Neural progenitor cell (in vitro differentiated cells): ENCODE measurements around the gene KCNH2.

ENCODE experiments used
- CTCF ChIP-seq: fragments of 200-600 bp; sonication (generic); IDR thresholded peaks from 2 replicates; pipeline ENCODE4 v1.5.1; 2017; ENCODE audit warnings: antibody characterized with exemption, mild to moderate bottlenecking
- EZH2 ChIP-seq: fragments of 200-600 bp; sonication (generic); IDR thresholded peaks from 2 replicates; pipeline ENCODE4 v1.6.1; 2017; ENCODE audit warnings: antibody characterized with exemption, mild to moderate bottlenecking, moderate library complexity
- EZH2phosphoT487 ChIP-seq: fragments of 200-600 bp; sonication (generic); IDR thresholded peaks from 2 replicates; pipeline ENCODE4 v1.6.1; 2017; ENCODE audit warnings: antibody characterized with exemption

- TF ChIP-seq EZH2phosphoT487 (no peak), CTCF (no peak), EZH2 (no peak)
These were observed 18.4 kb upstream of the KCNH2 start for GRCh38 chr7:150996376-150997074.
